Loucy (cell line): Measurements from ENCODE around the gene CNN2.

Experiments used
- H2AFZ ChIP-seq: fragments of 200-600 bp; sonication (generic); 2 replicates; pipeline ENCODE4 v1.6.0; 2016; ENCODE audit warnings: antibody characterized with exemption, mild to moderate bottlenecking, low read length, moderate library complexity
- H3F3A ChIP-seq: fragments of 200-600 bp; 2 replicates; pipeline ENCODE4 v1.6.0; 2016; ENCODE audit warnings: antibody characterized with exemption, low read depth, mild to moderate bottlenecking
- H3K27me3 ChIP-seq: fragments of 200-600 bp; sonication (generic); 2 replicates; pipeline ENCODE4 v1.6.1; 2014; ENCODE audit warnings: low read length, mild to moderate bottlenecking; ENCODE audit not compliant: insufficient read depth, poor library complexity, severe bottlenecking
- H3K36me3 ChIP-seq: fragments of 200-600 bp; sonication (generic); 2 replicates; pipeline ENCODE4 v1.6.1; 2016; ENCODE audit warnings: low read length; ENCODE audit not compliant: insufficient read depth
- H3K4me1 ChIP-seq: fragments of 200-600 bp; sonication (generic); 2 replicates; pipeline ENCODE4 v1.5.1; 2014; ENCODE audit warnings: low read length, mild to moderate bottlenecking; ENCODE audit not compliant: insufficient read depth, poor library complexity, severe bottlenecking
- H3K4me2 ChIP-seq: fragments of 200-600 bp; sonication (generic); 2 replicates; pipeline ENCODE4 v1.6.0; 2014; ENCODE audit warnings: antibody characterized with exemption, low read length, low read depth, mild to moderate bottlenecking; ENCODE audit not compliant: poor library complexity, severe bottlenecking
- H3K4me3 ChIP-seq: fragments of 200-600 bp; sonication (generic); 2 replicates; pipeline ENCODE4 v1.5.1; 2014; ENCODE audit warnings: low read length, mild to moderate bottlenecking, mixed read lengths; ENCODE audit not compliant: poor library complexity, severe bottlenecking
- H3K79me2 ChIP-seq: fragments of 200-600 bp; sonication (generic); 2 replicates; pipeline ENCODE4 v1.6.1; 2014; ENCODE audit warnings: low read length; ENCODE audit not compliant: insufficient read depth
- H3K9ac ChIP-seq: fragments of 200-600 bp; sonication (generic); 2 replicates; pipeline ENCODE4 v1.6.0; 2014; ENCODE audit warnings: mild to moderate bottlenecking, low read depth, low read length, moderate library complexity; ENCODE audit not compliant: poor library complexity, severe bottlenecking
- H3K9me2 ChIP-seq: fragments of 200-600 bp; sonication (generic); replicated peaks from 2 replicates; pipeline ENCODE4 v1.6.1; 2016; ENCODE audit warnings: low read depth, low read length, mixed read lengths
- H3K9me3 ChIP-seq: fragments of 200-600 bp; sonication (generic); 2 replicates; pipeline ENCODE4 v1.6.1; 2014; ENCODE audit warnings: mild to moderate bottlenecking, antibody characterized with exemption, low read length, low read depth; ENCODE audit not compliant: insufficient read depth
- H4K20me1 ChIP-seq: fragments of 200-600 bp; sonication (generic); 2 replicates; pipeline ENCODE4 v1.6.0; 2014; ENCODE audit warnings: antibody characterized with exemption, low read length, mild to moderate bottlenecking; ENCODE audit not compliant: insufficient read depth, poor library complexity, severe bottlenecking
- CTCF ChIP-seq: fragments of 200-600 bp; sonication (generic); conservative IDR thresholded peaks from 2 replicates; pipeline ENCODE4 v1.5.1; 2014; ENCODE audit warnings: mild to moderate bottlenecking, antibody characterized with exemption, low read length
- EZH2phosphoT487 ChIP-seq: fragments of 200-600 bp; IDR thresholded peaks from 2 replicates; pipeline ENCODE4 v1.6.1; 2018; ENCODE audit warnings: antibody characterized with exemption, mild to moderate bottlenecking, moderate library complexity, borderline replicate concordance

The CNN2 gene

GRCh38 chr19:1027650-1028061 lies 1.2 kb downstream of the CNN2 start:
- H3K9me2 ChIP-seq = no peaks in the 10 kb centered on the region
- TF ChIP-seq CTCF (no peak), EZH2phosphoT487 (no peak)
- H3K27me3 ChIP-seq = no peaks in the 10 kb centered on the region
- peak overlapping the region; percentile 92 for H3K9ac ChIP-seq
- H3K4me3 ChIP-seq = peak overlapping the region; percentile 98
- peak overlapping the region; percentile 86 for H3K4me2 ChIP-seq
- peaks cover 15% of the 10 kb centered on the region; the same call in 1 of the 2 replicates for H3F3A ChIP-seq
- H3K4me1 ChIP-seq = peaks cover 8% of the 10 kb centered on the region
- peaks cover 20% of the 10 kb centered on the region; the same call in 1 of the 2 replicates for H3K36me3 ChIP-seq
- H3K9me3 ChIP-seq = no peaks in the 10 kb centered on the region
- H4K20me1 ChIP-seq = peaks cover 52% of the 10 kb centered on the region
- H2AFZ ChIP-seq = no peak overlapping the region
- H3K79me2 ChIP-seq = peaks cover 58% of the 10 kb centered on the region

GRCh38 chr19:1028062-1028926 lies 1.9 kb downstream of the CNN2 start:
- peaks cover 8% of the 10 kb centered on the region for H3K4me1 ChIP-seq
- no peaks in the 10 kb centered on the region for H3K9me2 ChIP-seq
- TF ChIP-seq CTCF (no peak), EZH2phosphoT487 (no peak)
- peaks cover 26% of the 10 kb centered on the region; the same call in 1 of the 2 replicates for H3K36me3 ChIP-seq
- peak overlapping the region; percentile 98 for H3K4me3 ChIP-seq
- H3K9me3 ChIP-seq = no peaks in the 10 kb centered on the region
- peaks cover 63% of the 10 kb centered on the region for H3K79me2 ChIP-seq
- peak overlapping the region; percentile 86 for H3K4me2 ChIP-seq
- peak overlapping the region; percentile 92 for H3K9ac ChIP-seq
- H2AFZ ChIP-seq = peak overlapping the region; percentile 77
- no peaks in the 10 kb centered on the region for H3K27me3 ChIP-seq
- H3F3A ChIP-seq = peaks cover 12% of the 10 kb centered on the region; the same call in 1 of the 2 replicates
- H4K20me1 ChIP-seq = peaks cover 52% of the 10 kb centered on the region

GRCh38 chr19:1032264-1032867 lies 6.0 kb downstream of the CNN2 start:
- Histone ChIP-seq H3K9me3 (no peaks in the 10 kb centered on the region), H3K79me2 (peaks cover 55% of the 10 kb centered on the region), H3K36me3 (peaks cover 35% of the 10 kb centered on the region; the same call in 1 of the 2 replicates)

More at GRCh38 chr19:1032264-1032867, 6.0 kb downstream of the CNN2 start:
- H3K4me3 ChIP-seq = no peak overlapping the region
- H3K4me1 ChIP-seq = peaks cover 9% of the 10 kb centered on the region
- peaks cover 52% of the 10 kb centered on the region for H4K20me1 ChIP-seq
- peaks cover under 1% of the 10 kb centered on the region; the same call in 1 of the 2 replicates for H3F3A ChIP-seq
- H3K27me3 ChIP-seq = no peaks in the 10 kb centered on the region
- TF ChIP-seq EZH2phosphoT487 (no peak), CTCF (no peak)
- no peak overlapping the region for H3K9ac ChIP-seq
- H3K4me2 ChIP-seq = no peak overlapping the region
- H3K9me2 ChIP-seq = no peaks in the 10 kb centered on the region
- no peak overlapping the region for H2AFZ ChIP-seq
